Right lobe of liver (tissue), 4 donors: Measurements from ENCODE around the gene NEK4.

ENCODE experiments used
- POLR2A ChIP-seq: fragments of 450-650 bp; IDR thresholded peaks from one replicate; pipeline ENCODE4 v1.6.1; 2017; ENCODE audit warnings: antibody characterized with exemption, mild to moderate bottlenecking
- TF ChIP-seq, protein P1 (sequence below), 4 donors: fragments of 200-600 bp in 3 of 4; fragments of 450-650 bp in 1 of 4; IDR thresholded peaks; one replicate each; pipeline versions ENCODE4 v1.5.1 to v1.8.0; 2016 to 2022; ENCODE audit warnings: antibody characterized with exemption in 4 of 4, mild to moderate bottlenecking in 2 of 4
- donor health status: DM: no; HTN: no; CAD: no.
- donor health status: DM: no; HTN: no; CAD: no.
- donor health status: DM: no; HTN: yes; CAD: no.

DNA sequence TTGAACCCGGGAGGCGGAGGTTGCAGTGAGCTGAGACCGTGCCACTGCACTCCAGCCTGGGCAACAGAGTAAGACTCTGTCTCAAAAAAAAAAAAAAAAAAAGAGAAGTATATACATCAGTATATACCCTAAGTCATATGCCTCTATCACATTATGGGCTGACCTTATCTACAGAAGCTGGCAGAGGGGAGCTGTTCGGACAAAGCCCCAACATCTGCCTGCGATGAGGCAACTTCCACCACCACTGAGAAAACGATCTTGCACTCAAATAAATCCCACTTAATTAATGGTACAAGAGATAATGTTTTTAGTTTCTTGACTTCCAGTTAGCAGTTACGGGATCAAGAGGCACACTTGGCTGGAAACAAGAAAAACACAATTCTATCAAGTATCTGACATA, 67.4 kb downstream of the NEK4 start:
- TF ChIP-seq, protein P1, sequence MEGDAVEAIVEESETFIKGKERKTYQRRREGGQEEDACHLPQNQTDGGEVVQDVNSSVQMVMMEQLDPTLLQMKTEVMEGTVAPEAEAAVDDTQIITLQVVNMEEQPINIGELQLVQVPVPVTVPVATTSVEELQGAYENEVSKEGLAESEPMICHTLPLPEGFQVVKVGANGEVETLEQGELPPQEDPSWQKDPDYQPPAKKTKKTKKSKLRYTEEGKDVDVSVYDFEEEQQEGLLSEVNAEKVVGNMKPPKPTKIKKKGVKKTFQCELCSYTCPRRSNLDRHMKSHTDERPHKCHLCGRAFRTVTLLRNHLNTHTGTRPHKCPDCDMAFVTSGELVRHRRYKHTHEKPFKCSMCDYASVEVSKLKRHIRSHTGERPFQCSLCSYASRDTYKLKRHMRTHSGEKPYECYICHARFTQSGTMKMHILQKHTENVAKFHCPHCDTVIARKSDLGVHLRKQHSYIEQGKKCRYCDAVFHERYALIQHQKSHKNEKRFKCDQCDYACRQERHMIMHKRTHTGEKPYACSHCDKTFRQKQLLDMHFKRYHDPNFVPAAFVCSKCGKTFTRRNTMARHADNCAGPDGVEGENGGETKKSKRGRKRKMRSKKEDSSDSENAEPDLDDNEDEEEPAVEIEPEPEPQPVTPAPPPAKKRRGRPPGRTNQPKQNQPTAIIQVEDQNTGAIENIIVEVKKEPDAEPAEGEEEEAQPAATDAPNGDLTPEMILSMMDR (IDR thresholded peaks at IDR 0.05) = no peak
- no peak for TF ChIP-seq POLR2A
